NCI-H1417 (cell line): Measurements from ENCODE around the gene FREY1.
"Not testable (repeated sequence)": the region's sequence is repeated elsewhere in the genome, so short reads cannot be mapped to it uniquely, and the experiment has no call there.

Experiments used
- DNase-seq, 3 experiments: peaks; one replicate each; lab custom pipeline; 2025; lab: John Stamatoyannopoulos, UW

FREY1 gene

GRCh38 chr11:45913942-45914635 lies 7.0 kb upstream of the FREY1 start:
- DNase-seq: no peak

- DNase-seq: no peak
Measured at GRCh38 chr11:45913514-45913913, 6.4 kb upstream of the FREY1 start.

GRCh38 chr11:45910623-45911022 lies 3.6 kb upstream of the FREY1 start:
- DNase-seq: no peak

GRCh38 chr11:45909594-45910475 lies 2.8 kb upstream of the FREY1 start:
- DNase-seq: no peak

- no peak for DNase-seq
Measured at GRCh38 chr11:45907911-45908370, 870 bp upstream of the FREY1 start.

GRCh38 chr11:45906096-45906682 lies 882 bp downstream of the FREY1 start:
- DNase-seq: no peak

- not testable (repeated sequence) for DNase-seq
Measured at GRCh38 chr11:45905576-45905975, 1.5 kb downstream of the FREY1 start.

- no peak for DNase-seq
Measured at GRCh38 chr11:45905095-45905494, 2.0 kb downstream of the FREY1 start.

GRCh38 chr11:45904309-45904915 lies 2.7 kb downstream of the FREY1 start:
- no peak for DNase-seq

GRCh38 chr11:45902452-45903380 lies 4.4 kb downstream of the FREY1 start:
- no peak for DNase-seq

GRCh38 chr11:45901626-45902025 lies 5.4 kb downstream of the FREY1 start:
- DNase-seq: no peak

GRCh38 chr11:45900916-45901617 lies 6.0 kb downstream of the FREY1 start:
- DNase-seq: peak in 1 of 3 experiments; percentile 36

- DNase-seq: peak in 2 of 3 experiments; percentile 38 to 55
Measured at GRCh38 chr11:45900175-45900800, 6.8 kb downstream of the FREY1 start.

GRCh38 chr11:45899448-45900174 lies 7.5 kb downstream of the FREY1 start:
- peak; percentile 93 to 96 (median 93) for DNase-seq

- no peak for DNase-seq
Measured at GRCh38 chr11:45899086-45899447, 8.0 kb downstream of the FREY1 start.

- DNase-seq: no peak
Measured at GRCh38 chr11:45897556-45897955, 9.5 kb downstream of the FREY1 start.

- peak; percentile 82 to 90 (median 88) for DNase-seq
Measured at GRCh38 chr11:45896422-45896984, 10.6 kb downstream of the FREY1 start.

GRCh38 chr11:45895553-45896259 lies 11.4 kb downstream of the FREY1 start:
- DNase-seq: peak in 1 of 3 experiments; percentile 49
